Uterus (tissue), 2 donors: ENCODE measurements around the gene NEURL1.

Experiments used
- CTCF ChIP-seq, 4 experiments: fragments of 200-600 bp in 2 of 4; fragments of 450-650 bp in 2 of 4; sonication (generic) in 2 of 4; IDR thresholded peaks; one replicate each; pipeline ENCODE4 v1.5.1; 2016 to 2019; ENCODE audit warnings: antibody characterized with exemption in 4 of 4, mild to moderate bottlenecking in 2 of 4, moderate library complexity in 1 of 4
- POLR2A ChIP-seq, 2 donors: fragments of 450-650 bp; IDR thresholded peaks; one replicate each; pipeline ENCODE4 v1.6.1; 2016; ENCODE audit warnings: antibody characterized with exemption in 2 of 2, mild to moderate bottlenecking in 1 of 2, moderate library complexity in 1 of 2

GRCh38 chr10:103592186-103593021, 98.9 kb downstream of the NEURL1 start:
- peak; percentile 49 to 70 (median 56) for TF ChIP-seq CTCF (IDR thresholded peaks at IDR 0.05)
- TF ChIP-seq POLR2A (IDR thresholded peaks at IDR 0.05): no peak
